ENCODE data around the gene USF2.

DNA sequence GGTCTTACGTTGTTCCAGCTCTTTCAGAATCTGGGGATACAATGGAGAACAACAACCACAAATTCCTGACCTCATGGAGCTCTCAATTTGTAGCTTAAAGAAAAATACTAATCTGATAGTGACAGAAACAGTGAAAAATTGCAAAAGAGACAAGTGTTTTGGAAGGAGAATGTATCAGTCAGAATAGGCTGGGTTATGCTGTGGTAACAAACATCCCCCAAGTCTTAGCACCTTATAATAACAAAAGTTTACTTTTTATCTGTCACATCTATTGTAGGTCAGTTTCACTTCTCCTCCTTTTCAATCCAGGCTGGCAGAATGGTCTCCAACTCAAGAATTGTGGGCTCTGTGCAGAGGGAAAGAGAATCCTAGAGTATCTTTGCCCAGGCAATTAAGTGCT, 49.8 kb upstream of the USF2 start:
- no peak for TF ChIP-seq SUZ12 (IDR thresholded peaks at IDR 0.05; ENCODE audit: extremely low read depth, insufficient read depth, insufficient read length)
- TF ChIP-seq ZNF274 (IDR thresholded peaks at IDR 0.05; ENCODE audit: low read depth, low read length), result no peak

Measured in NT2/D1 (cell line).